C4-2B (cell line): Measurements from ENCODE around the gene NABP2.

Source experiments
- ZFX ChIP-seq: fragments of 450-650 bp; IDR thresholded peaks from 2 replicates; pipeline ENCODE4 v1.6.1; 2017
- TF ChIP-seq, protein P1 (sequence below): fragments of 450-650 bp; conservative IDR thresholded peaks from 2 replicates; pipeline ENCODE4 v1.5.1; 2017; ENCODE audit warnings: mild to moderate bottlenecking

DNA sequence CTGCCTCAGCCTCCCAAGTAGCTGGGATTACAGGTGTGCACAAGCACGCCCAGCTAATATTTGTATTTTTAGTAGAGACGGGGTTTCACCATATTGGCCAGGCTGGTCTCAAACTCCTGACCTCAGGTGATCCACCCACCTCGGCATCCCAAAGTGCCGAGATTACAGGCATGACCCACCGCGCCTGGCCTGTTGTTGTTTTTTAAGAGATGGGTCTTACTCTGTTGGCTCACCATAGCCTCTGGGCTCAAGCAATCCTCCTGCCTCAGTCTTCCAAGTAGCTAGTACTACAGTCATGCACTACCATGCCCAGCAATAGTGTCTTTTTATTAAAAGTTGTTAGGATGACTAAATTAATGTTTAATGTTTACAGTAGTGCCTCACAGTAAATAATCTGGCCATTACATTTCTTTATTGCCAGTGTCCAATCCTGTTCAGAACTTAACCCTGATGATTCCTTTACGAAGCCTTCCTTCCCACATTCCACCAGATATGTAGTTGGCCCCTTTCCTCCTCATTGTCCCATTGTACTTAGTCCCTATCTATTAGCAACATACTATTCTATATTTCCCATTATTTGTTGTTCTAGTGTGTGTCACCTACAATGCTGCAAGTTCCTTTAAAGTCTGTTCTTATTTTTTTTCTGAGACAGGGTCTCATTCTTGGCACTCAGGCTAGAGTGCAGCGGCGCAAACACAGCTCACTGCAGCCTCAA, 26.1 kb upstream of the NABP2 start:
- TF ChIP-seq, protein P1, sequence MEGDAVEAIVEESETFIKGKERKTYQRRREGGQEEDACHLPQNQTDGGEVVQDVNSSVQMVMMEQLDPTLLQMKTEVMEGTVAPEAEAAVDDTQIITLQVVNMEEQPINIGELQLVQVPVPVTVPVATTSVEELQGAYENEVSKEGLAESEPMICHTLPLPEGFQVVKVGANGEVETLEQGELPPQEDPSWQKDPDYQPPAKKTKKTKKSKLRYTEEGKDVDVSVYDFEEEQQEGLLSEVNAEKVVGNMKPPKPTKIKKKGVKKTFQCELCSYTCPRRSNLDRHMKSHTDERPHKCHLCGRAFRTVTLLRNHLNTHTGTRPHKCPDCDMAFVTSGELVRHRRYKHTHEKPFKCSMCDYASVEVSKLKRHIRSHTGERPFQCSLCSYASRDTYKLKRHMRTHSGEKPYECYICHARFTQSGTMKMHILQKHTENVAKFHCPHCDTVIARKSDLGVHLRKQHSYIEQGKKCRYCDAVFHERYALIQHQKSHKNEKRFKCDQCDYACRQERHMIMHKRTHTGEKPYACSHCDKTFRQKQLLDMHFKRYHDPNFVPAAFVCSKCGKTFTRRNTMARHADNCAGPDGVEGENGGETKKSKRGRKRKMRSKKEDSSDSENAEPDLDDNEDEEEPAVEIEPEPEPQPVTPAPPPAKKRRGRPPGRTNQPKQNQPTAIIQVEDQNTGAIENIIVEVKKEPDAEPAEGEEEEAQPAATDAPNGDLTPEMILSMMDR: no peak
- TF ChIP-seq ZFX: no peak
